H1 (cell line): ENCODE data around the gene LRTM1. TPM values are rescaled to one million over a fixed set of nuclear protein-coding genes. Genes with fewer than 3 reads are reported as not detected.

Experiments used
- CTCF ChIA-PET: fragments of 300-600 bp; sonication (Branson Sonifier 250); formaldehyde crosslinking; loops from one replicate; lab custom pipeline; 2021; ENCODE audit not compliant: partially characterized antibody; lab: Charles Lee
- POLR2A ChIA-PET: fragments of 300-600 bp; sonication (Branson Sonifier 250); formaldehyde crosslinking; loops from one replicate; lab custom pipeline; 2021; ENCODE audit warnings: inconsistent platforms; ENCODE audit not compliant: partially characterized antibody; lab: Charles Lee
- DNase-seq, 2 experiments: peaks; one replicate each; pipeline versions ENCODE4 v3.0.0 to v3.0.0-alpha.2; 2010 to 2022; ENCODE audit warnings: low spot score in 2 of 2, low read depth in 1 of 2, mixed read lengths in 1 of 2
- FAIRE-seq: peaks from 2 replicates; lab custom pipeline; 2011; peaks lifted over from hg19 to GRCh38; lab: Jason Lieb, UNC
- H2AFZ ChIP-seq: 2 replicates; pipeline ENCODE4 v1.8.1; 2012; ENCODE audit warnings: low read length, inconsistent platforms
- H2AK5ac ChIP-seq: 2 replicates; pipeline ENCODE4 v1.6.1; 2013; ENCODE audit warnings: low read depth, low read length
- H2BK120ac ChIP-seq: replicated peaks from 2 replicates; pipeline ENCODE3; 2013; ENCODE audit warnings: low read depth, low read length, inconsistent platforms
- H2BK12ac ChIP-seq: 2 replicates; pipeline ENCODE4 v1.6.1; 2013; ENCODE audit warnings: low read depth, low read length
- H2BK15ac ChIP-seq: 2 replicates; pipeline ENCODE4 v1.6.1; 2013; ENCODE audit warnings: low read length
- H2BK20ac ChIP-seq: 2 replicates; pipeline ENCODE4 v1.6.1; 2013; ENCODE audit warnings: low read length
- H2BK5ac ChIP-seq: 2 replicates; pipeline ENCODE4 v1.6.1; 2013; ENCODE audit warnings: low read depth, low read length
- H3K14ac ChIP-seq: 2 replicates; pipeline ENCODE4 v1.6.1; 2013; ENCODE audit warnings: inconsistent platforms; ENCODE audit not compliant: insufficient read length
- H3K18ac ChIP-seq: 2 replicates; pipeline ENCODE4 v1.6.1; 2013; ENCODE audit warnings: low read length; ENCODE audit errors: extremely low read depth
- H3K23ac ChIP-seq: 2 replicates; pipeline ENCODE4 v1.6.1; 2013; ENCODE audit warnings: inconsistent platforms; ENCODE audit not compliant: insufficient read length
- H3K23me2 ChIP-seq: 2 replicates; pipeline ENCODE4 v1.6.1; 2013; ENCODE audit warnings: low read depth, low read length
- H3K27ac ChIP-seq: 2 replicates; pipeline ENCODE4 v1.6.1; 2011; ENCODE audit warnings: low read depth, low read length, inconsistent platforms
- H3K27me3 ChIP-seq, 4 experiments: replicated peaks in 1 of 4; 1 replicate in 1 of 4; 2 replicates in 3 of 4; pipeline versions ENCODE4 v1.6.1 to v1.8.1; 2011 to 2013; ENCODE audit warnings: low read length in 3 of 4, mild to moderate bottlenecking in 3 of 4, inconsistent platforms in 2 of 4, mixed read lengths in 2 of 4, moderate library complexity in 1 of 4; ENCODE audit not compliant: control insufficient read depth in 3 of 4, insufficient read depth in 3 of 4; ENCODE audit errors: extremely low read depth in 1 of 4
- H3K36me3 ChIP-seq, 4 experiments: 2 replicates each; pipeline versions ENCODE4 v1.6.1 to v1.8.1; 2011 to 2013; ENCODE audit warnings: mild to moderate bottlenecking in 4 of 4, low read length in 3 of 4, moderate library complexity in 2 of 4, control low read depth in 1 of 4, inconsistent platforms in 1 of 4; ENCODE audit not compliant: insufficient read depth in 4 of 4, control insufficient read depth in 2 of 4
- H3K4ac ChIP-seq: replicated peaks from 2 replicates; pipeline ENCODE3; 2013; ENCODE audit warnings: low read length, low read depth, mixed read lengths, inconsistent platforms; ENCODE audit not compliant: insufficient read length
- H3K4me1 ChIP-seq, 4 experiments: replicated peaks in 1 of 4; 1 replicate in 1 of 4; 2 replicates in 3 of 4; pipeline versions ENCODE4 v1.6.1 to v1.8.1; 2011 to 2013; ENCODE audit warnings: low read length in 3 of 4, inconsistent platforms in 2 of 4, mixed read lengths in 1 of 4; ENCODE audit not compliant: insufficient read depth in 4 of 4, control insufficient read depth in 3 of 4
- H3K4me2 ChIP-seq, 2 experiments: 2 replicates each; pipeline versions ENCODE4 v1.6.1 to v1.8.1; 2011 to 2013; ENCODE audit warnings: low read depth in 2 of 2, low read length in 2 of 2, control low read depth in 1 of 2, inconsistent platforms in 1 of 2, mild to moderate bottlenecking in 1 of 2; ENCODE audit not compliant: insufficient read depth in 1 of 2
- H3K4me3 ChIP-seq, 4 experiments: fragments of 200-600, 300-600 bp in 1 of 4; sonication (generic), shearing (Covaris generic), sonication (Bioruptor Twin) in 1 of 4; 2 replicates each; pipeline versions ENCODE4 v1.5.1 to v1.8.1; 2011 to 2016; ENCODE audit warnings: low read length in 4 of 4, low read depth in 3 of 4, control low read depth in 2 of 4, inconsistent platforms in 2 of 4, mild to moderate bottlenecking in 2 of 4, mixed read lengths in 1 of 4, moderate library complexity in 1 of 4; ENCODE audit not compliant: insufficient read depth in 2 of 4; ENCODE audit errors: extremely low read depth in 1 of 4
- H3K56ac ChIP-seq: replicated peaks from 2 replicates; pipeline ENCODE3; 2013; ENCODE audit warnings: low read depth, mild to moderate bottlenecking, mixed read lengths, low read length, inconsistent platforms; ENCODE audit not compliant: insufficient read length
- H3K79me1 ChIP-seq: 2 replicates; pipeline ENCODE4 v1.6.1; 2013; ENCODE audit warnings: low read depth, low read length, control low read depth
- H3K79me2 ChIP-seq, 2 experiments: 2 replicates each; pipeline versions ENCODE4 v1.6.1 to v1.8.1; 2012 to 2013; ENCODE audit warnings: low read length in 2 of 2, mild to moderate bottlenecking in 2 of 2, inconsistent platforms in 1 of 2; ENCODE audit not compliant: insufficient read depth in 2 of 2, control insufficient read depth in 1 of 2
- H3K9ac ChIP-seq, 4 experiments: replicated peaks in 1 of 4; 1 replicate in 1 of 4; 2 replicates in 3 of 4; pipeline versions ENCODE4 v1.6.1 to v1.8.1; 2011 to 2013; ENCODE audit warnings: low read depth in 3 of 4, low read length in 3 of 4, control low read depth in 2 of 4, mild to moderate bottlenecking in 2 of 4, moderate library complexity in 2 of 4, inconsistent platforms in 1 of 4; ENCODE audit errors: extremely low read depth in 1 of 4
- H3K9me3 ChIP-seq, 2 experiments: 2 replicates each; pipeline versions ENCODE4 v1.6.1 to v1.8.1; 2012 to 2013; ENCODE audit warnings: mild to moderate bottlenecking in 2 of 2, moderate library complexity in 2 of 2, control low read depth in 1 of 2, inconsistent platforms in 1 of 2, low read depth in 1 of 2, low read length in 1 of 2, mixed read lengths in 1 of 2; ENCODE audit not compliant: insufficient read depth in 2 of 2
- H4K20me1 ChIP-seq, 2 experiments: replicated peaks in 1 of 2; 2 replicates each; pipeline versions ENCODE3 to v1.8.1; 2011 to 2013; ENCODE audit warnings: inconsistent platforms in 2 of 2, low read length in 2 of 2, mild to moderate bottlenecking in 1 of 2; ENCODE audit not compliant: insufficient read depth in 2 of 2, control insufficient read depth in 1 of 2
- H4K5ac ChIP-seq: 2 replicates; pipeline ENCODE4 v1.6.1; 2013; ENCODE audit warnings: low read length, low read depth, mixed read lengths, inconsistent platforms; ENCODE audit not compliant: insufficient read length
- H4K8ac ChIP-seq: 2 replicates; pipeline ENCODE4 v1.8.0; 2013; ENCODE audit warnings: mild to moderate bottlenecking, moderate library complexity, low read length, inconsistent platforms; ENCODE audit not compliant: insufficient read depth; ENCODE audit errors: extremely low read depth
- H4K91ac ChIP-seq: replicated peaks from 2 replicates; pipeline ENCODE3; 2013; ENCODE audit warnings: low read length, mixed read lengths, inconsistent platforms; ENCODE audit not compliant: insufficient read length
- CTBP2 ChIP-seq: IDR thresholded peaks from 2 replicates; pipeline ENCODE4 v1.7.0; 2011; ENCODE audit warnings: borderline replicate concordance, mild to moderate bottlenecking, moderate library complexity, mixed read lengths, low read length; ENCODE audit not compliant: insufficient read depth, insufficient read length
- E2F6 ChIP-seq: IDR thresholded peaks from 2 replicates; pipeline ENCODE4 v1.6.1; 2012; ENCODE audit warnings: inconsistent platforms
- EGR1 ChIP-seq: IDR thresholded peaks from 2 replicates; pipeline ENCODE4 v1.6.1; 2011; ENCODE audit warnings: low read depth, low read length, borderline replicate concordance
- EP300 ChIP-seq, 2 experiments: IDR thresholded peaks; 1 replicate in 1 of 2; 2 replicates in 1 of 2; pipeline ENCODE4 v1.6.1; 2011 to 2012; ENCODE audit warnings: low read depth in 2 of 2, low read length in 2 of 2, mild to moderate bottlenecking in 2 of 2, borderline replicate concordance in 1 of 2, inconsistent platforms in 1 of 2, moderate library complexity in 1 of 2
- EZH2 ChIP-seq: fragments of 200-600 bp; sonication (generic); IDR thresholded peaks from 2 replicates; pipeline ENCODE4 v1.7.1; 2012; ENCODE audit warnings: low read depth, mild to moderate bottlenecking, moderate library complexity, low read length, inconsistent platforms; ENCODE audit not compliant: severe bottlenecking
- KDM4A ChIP-seq: IDR thresholded peaks from one replicate; pipeline ENCODE4 v1.7.1; 2012; ENCODE audit warnings: low read depth, mild to moderate bottlenecking, moderate library complexity, low read length, inconsistent platforms; ENCODE audit not compliant: severe bottlenecking
- MAFK ChIP-seq: IDR thresholded peaks from 2 replicates; pipeline ENCODE4 v1.6.1; 2012; ENCODE audit warnings: low read depth, mild to moderate bottlenecking, improper control_type of control experiment, low read length
- NANOG ChIP-seq: IDR thresholded peaks from 2 replicates; pipeline ENCODE4 v1.6.1; 2011; ENCODE audit warnings: low read length, low read depth, mild to moderate bottlenecking, inconsistent platforms; ENCODE audit not compliant: insufficient read depth, poor library complexity, severe bottlenecking
- NRF1 ChIP-seq: IDR thresholded peaks from 2 replicates; pipeline ENCODE4 v1.6.1; 2011; ENCODE audit warnings: mild to moderate bottlenecking, low read depth, low read length, improper control_type of control experiment
- SP2 ChIP-seq: IDR thresholded peaks from 2 replicates; pipeline ENCODE4 v1.6.1; 2012; ENCODE audit warnings: mild to moderate bottlenecking, low read length, inconsistent platforms
- TAF7 ChIP-seq: optimal IDR thresholded peaks from 2 replicates; pipeline ENCODE3; 2011; ENCODE audit warnings: low read depth, mild to moderate bottlenecking, inconsistent platforms, low read length, moderate library complexity, borderline replicate concordance
- ZNF274 ChIP-seq: IDR thresholded peaks from 2 replicates; pipeline ENCODE4 v1.7.0; 2012; ENCODE audit warnings: low read length, borderline replicate concordance; ENCODE audit errors: extremely low read depth
- WGBS, 2 experiments: shearing (Covaris generic) in 1 of 2; methylation state at CpG; one replicate each; pipeline versions ENCODE4 v1.1.6 to v1.1.7; 2013 to 2015; ENCODE audit warnings: low lambda C conversion rate in 2 of 2, mixed read lengths in 2 of 2, inconsistent platforms in 1 of 2, low coverage in 1 of 2, missing lambda C conversion rate in 1 of 2; ENCODE audit not compliant: insufficient replicate concordance in 2 of 2, insufficient coverage in 1 of 2, insufficient read length in 1 of 2; ENCODE audit errors: extremely low coverage in 1 of 2, missing lambda C conversion rate in 1 of 2; 5-methylcytosine and 5-hydroxymethylcytosine counted together
- polyA plus RNA-seq, 7 experiments: library from polyadenylated mRNA; depleted of rRNA in 3 of 7; stranded (reverse) in 5 of 7; unstranded in 2 of 7; fragments of >200 nt in 5 of 7; fragments of 200-250 nt in 2 of 7; gene quantifications; 1 replicate in 5 of 7; 2 replicates in 1 of 7; 4 replicates in 1 of 7; pipeline versions ENCODE4 v1.2.1 to v1.2.3, GENCODE V29; 2011 to 2013; ENCODE audit warnings: missing spikeins in 2 of 7, mixed read lengths in 2 of 7
- total RNA-seq: library from RNA; stranded (reverse); fragmentation: NEBNext Ultra II Directional; extraction: Animal tissue kit (Norgen Biotek cat#: 25700); gene quantifications from 2 replicates; pipeline ENCODE4 v1.2.1, GENCODE V29; 2021

LRTM1 gene
- total and polyA plus RNA-seq, 2 of the 8 experiments (the other 6 are each of a cell fraction or from before 2014, with no cell fraction given): not detected

GRCh38 chr3:54955941-54956340, 28.1 kb upstream of the LRTM1 start:
- Histone ChIP-seq H3K23me2 (no peaks in the 10 kb centered on the region), H2BK12ac (peak overlapping the region; percentile 62; the same call in 1 of the 2 replicates), H4K5ac (no peak overlapping the region), H4K8ac (no peak overlapping the region), H3K36me3 (no peaks in the 10 kb centered on the region), H3K9me3 (no peaks in the 10 kb centered on the region), H3K4ac (no peak overlapping the region), H4K91ac (peak overlapping the region; percentile 35), H3K27me3 (no peaks in the 10 kb centered on the region), H3K18ac (peak overlapping the region; percentile 9; the same call in 1 of the 2 replicates), H3K4me3 (no peak overlapping the region), H3K9ac (no peak overlapping the region), H3K79me1 (no peaks in the 10 kb centered on the region; the same call in 1 of the 2 replicates), H3K56ac (no peak overlapping the region), H3K23ac (no peak overlapping the region), H3K14ac (no peak overlapping the region), H2BK20ac (no peak overlapping the region; the same call in 1 of the 2 replicates), H3K79me2 (no peaks in the 10 kb centered on the region), H2BK120ac (no peak overlapping the region), H3K27ac (no peak overlapping the region), H2BK15ac (no peak overlapping the region; the same call in 1 of the 2 replicates), H2AK5ac (no peak overlapping the region; the same call in 1 of the 2 replicates), H3K4me2 (no peak overlapping the region), H3K4me1 (peaks cover 0 to 8% (median 5%) of the 10 kb centered on the region in 4 experiments; a peak in 3 of 7 replicates), H2AFZ (no peak overlapping the region), H2BK5ac (0 out of 2 replicates have a peak overlapping the region, but pooled peaks have one; percentile 3), H4K20me1 (no peaks in the 10 kb centered on the region)
- POLR2A ChIA-PET: no interaction called here
- 83% methylated on average over 5 of the region's 6 CpGs; no CpG with 5 or more reads in 1 of the 2 experiments for WGBS, 2 experiments
- TF ChIP-seq EGR1 (no peak), KDM4A (no peak), ZNF274 (no peak), MAFK (no peak), CTBP2 (no peak), NRF1 (no peak), EZH2 (no peak), SP2 (no peak), E2F6 (no peak), EP300 (IDR thresholded peaks at IDR 0.05; ENCODE audit: borderline replicate concordance in 1 of 2, low read depth in 2 of 2, low read length in 2 of 2) (no peak), TAF7 (no peak), NANOG (no peak)
- DNase-seq (no peak), FAIRE-seq (no peak)
- CTCF ChIA-PET: interaction anchor here (0.9 to 2.2 kb wide), 4 partner anchors 10 to 125 kb away, joined by 3 to 7 read pairs (median 3); no protein-coding TSS in a partner anchor
